K562 (cell line): ENCODE data around the gene RCN2. TPM values are rescaled to one million over a fixed set of nuclear protein-coding genes. Genes with fewer than 3 reads are reported as not detected.

ENCODE experiments used
- ATAC-seq: fragments of 200-7000 bp; cut with Tn5 transposase; 3 replicates; pipeline ENCODE4 v1.9.1; 2020; ENCODE audit warnings: moderate library complexity
- BruUV-seq: library from RNA; stranded (reverse); fragments of 400-500 nt; replicated peaks from 2 replicates; lab custom pipeline; 2021; lab: Mats Ljungman, UMichigan
- CTCF ChIA-PET: fragments of 300-600 bp; formaldehyde crosslinking; extraction: SDS; loops from one replicate; lab custom pipeline; 2021; ENCODE audit warnings: low intra/inter-chr PET ratio; lab: Yijun Ruan, JAX
- POLR2A ChIA-PET: fragments of 300-600, 350-650 bp; sonication (Branson Sonifier 250); formaldehyde crosslinking; extraction: SDS; loops from one replicate; lab custom pipeline; 2021; ENCODE audit warnings: antibody characterized with exemption, inconsistent platforms; lab: Yijun Ruan, JAX
- DNase-seq, 4 experiments: peaks; one replicate each; pipeline versions ENCODE4 v3.0.0 to v3.0.0-alpha.2; 2011 to 2018; ENCODE audit warnings: low spot score in 3 of 4, mixed read lengths in 3 of 4; ENCODE audit errors: extremely low read depth in 1 of 4
- FAIRE-seq: peaks from 2 replicates; lab custom pipeline; 2011; peaks lifted over from hg19 to GRCh38; lab: Jason Lieb, UNC
- H2AFZ ChIP-seq: 2 replicates; pipeline ENCODE4 v1.6.0; 2011; ENCODE audit warnings: low read depth, low read length, control low read depth, inconsistent platforms
- H3K27ac ChIP-seq: fragments of 200-600 bp; 3 replicates; pipeline ENCODE4 v1.8.0; 2011; ENCODE audit warnings: low read depth, mild to moderate bottlenecking, control low read depth, inconsistent platforms, low read length, moderate library complexity, mixed read lengths; ENCODE audit errors: extremely low read depth
- H3K27me3 ChIP-seq, 2 experiments: fragments of 300-600 bp in 1 of 2; 2 replicates in 1 of 2; 3 replicates in 1 of 2; pipeline versions ENCODE4 v1.6.0 to v1.8.0; 2011; ENCODE audit warnings: inconsistent platforms in 2 of 2, low read length in 2 of 2, mild to moderate bottlenecking in 1 of 2, mixed read lengths in 1 of 2, moderate library complexity in 1 of 2; ENCODE audit not compliant: control insufficient read depth in 2 of 2, insufficient read depth in 2 of 2
- H3K36me3 ChIP-seq: fragments of 300-600 bp; 3 replicates; pipeline ENCODE4 v1.8.0; 2011; ENCODE audit warnings: mild to moderate bottlenecking, low read length, inconsistent platforms; ENCODE audit not compliant: control insufficient read depth, insufficient read depth
- H3K4me1 ChIP-seq, 2 experiments: fragments of 200-600 bp in 1 of 2; replicated peaks in 1 of 2; 2 replicates in 1 of 2; 3 replicates in 1 of 2; pipeline versions ENCODE4 v1.5.1 to v1.8.0; 2011; ENCODE audit warnings: inconsistent platforms in 2 of 2, low read length in 2 of 2, mild to moderate bottlenecking in 1 of 2, mixed read lengths in 1 of 2, moderate library complexity in 1 of 2; ENCODE audit not compliant: control insufficient read depth in 2 of 2, insufficient read depth in 2 of 2
- H3K4me2 ChIP-seq: 2 replicates; pipeline ENCODE4 v1.6.1; 2011; ENCODE audit warnings: low read length, control low read depth, inconsistent platforms, mixed read lengths; ENCODE audit not compliant: insufficient read depth
- H3K4me3 ChIP-seq: fragments of 200-600 bp; sonication (generic), shearing (Covaris generic); 2 replicates; pipeline ENCODE4 v1.5.1; 2016; ENCODE audit warnings: control low read depth, inconsistent platforms
- H3K79me2 ChIP-seq: fragments of 200-600 bp; 3 replicates; pipeline ENCODE4 v1.8.0; 2011; ENCODE audit warnings: low read length, inconsistent platforms; ENCODE audit not compliant: control insufficient read depth, insufficient read depth
- H3K9ac ChIP-seq, 2 experiments: 2 replicates each; pipeline versions ENCODE4 v1.6.0 to v1.6.1; 2011; ENCODE audit warnings: low read depth in 2 of 2, low read length in 2 of 2, control low read depth in 1 of 2, inconsistent platforms in 1 of 2, mild to moderate bottlenecking in 1 of 2, mixed read lengths in 1 of 2; ENCODE audit not compliant: insufficient read depth in 1 of 2
- H3K9me1 ChIP-seq: one replicate; pipeline ENCODE4 v1.6.0; 2011; ENCODE audit warnings: inconsistent platforms, mild to moderate bottlenecking, low read length, moderate library complexity; ENCODE audit not compliant: control insufficient read depth, insufficient read depth
- H3K9me3 ChIP-seq: replicated peaks from 2 replicates; pipeline ENCODE4 v1.5.1; 2011; ENCODE audit warnings: low read depth, low read length, inconsistent platforms; ENCODE audit not compliant: control insufficient read depth, insufficient read depth
- H4K20me1 ChIP-seq: replicated peaks from 2 replicates; pipeline ENCODE4 v1.6.1; 2011; ENCODE audit warnings: low read length, inconsistent platforms, mixed read lengths; ENCODE audit not compliant: control insufficient read depth, insufficient read depth
- AFF4 ChIP-seq: sonication (generic); formaldehyde crosslinking; IDR thresholded peaks from 2 replicates; pipeline ENCODE4 v1.8.0; 2023; ENCODE audit warnings: mild to moderate bottlenecking, missing genetic modification reagents
- ARID3B ChIP-seq: fragments of 250-450 bp; sonication (Bioruptor Pico); IDR thresholded peaks from 2 replicates; pipeline ENCODE4 v1.4.0; 2020; ENCODE audit warnings: borderline replicate concordance
- CEBPG ChIP-seq, 3 experiments: fragments of 200-800 bp in 1 of 3; sonication (Bioruptor generic) in 1 of 3; sonication (generic) in 1 of 3; formaldehyde crosslinking in 1 of 3; IDR thresholded peaks in 2 of 3; conservative IDR thresholded peaks in 1 of 3; 2 replicates each; pipeline versions ENCODE4 v1.6.1 to v1.8.0; 2016 to 2022; ENCODE audit warnings: missing compliant biosample characterization in 2 of 3, missing genetic modification characterization in 2 of 3, mild to moderate bottlenecking in 1 of 3, missing genetic modification reagents in 1 of 3
- FOXP1 ChIP-seq: sonication (generic); formaldehyde crosslinking; IDR thresholded peaks from 2 replicates; pipeline ENCODE4 v1.8.0; 2022; ENCODE audit warnings: mild to moderate bottlenecking, missing genetic modification reagents
- KAT8 ChIP-seq: fragments of 450-650 bp; IDR thresholded peaks from 2 replicates; pipeline ENCODE4 v1.6.1; 2016; ENCODE audit warnings: low read depth, mild to moderate bottlenecking
- KLF1 ChIP-seq: fragments of 450-650 bp; IDR thresholded peaks from 2 replicates; pipeline ENCODE4 v1.6.1; 2016; ENCODE audit warnings: missing genetic modification characterization, missing compliant biosample characterization
- NR2F6 ChIP-seq: fragments of 450-650 bp; formaldehyde crosslinking; IDR thresholded peaks from 2 replicates; pipeline ENCODE4 v1.4.0; 2020; ENCODE audit warnings: mild to moderate bottlenecking
- PML ChIP-seq: IDR thresholded peaks from 2 replicates; pipeline ENCODE4 v1.6.1; 2012; ENCODE audit warnings: low read length, inconsistent platforms
- POLR2AphosphoS5 ChIP-seq: IDR thresholded peaks from 2 replicates; pipeline ENCODE4 v1.6.1; 2011; ENCODE audit warnings: mild to moderate bottlenecking, low read depth, low read length, moderate library complexity; ENCODE audit not compliant: control insufficient read depth, insufficient read depth
- STAT5B ChIP-seq: fragments of 250-450 bp; sonication (Bioruptor Pico); IDR thresholded peaks from 2 replicates; pipeline ENCODE4 v1.8.0; 2021; ENCODE audit warnings: mild to moderate bottlenecking, inconsistent platforms
- TEAD1 ChIP-seq, 2 experiments: fragments of 450-650 bp in 1 of 2; sonication (generic) in 1 of 2; formaldehyde crosslinking; IDR thresholded peaks; 2 replicates each; pipeline versions ENCODE4 v1.4.0 to v1.8.0; 2020 to 2022; ENCODE audit warnings: mild to moderate bottlenecking in 2 of 2, missing genetic modification reagents in 1 of 2
- TGIF2 ChIP-seq: sonication (generic); formaldehyde crosslinking; IDR thresholded peaks from 2 replicates; pipeline ENCODE4 v1.8.1; 2022; ENCODE audit warnings: mild to moderate bottlenecking, missing genetic modification reagents, moderate library complexity
- THRAP3 ChIP-seq: fragments of 450-650 bp; IDR thresholded peaks from 2 replicates; pipeline ENCODE4 v1.6.1; 2016; ENCODE audit warnings: mild to moderate bottlenecking, inconsistent platforms, borderline replicate concordance
- ZNF121 ChIP-seq: sonication (generic); formaldehyde crosslinking; conservative IDR thresholded peaks from 2 replicates; pipeline ENCODE4 v1.8.0; 2022; ENCODE audit warnings: missing genetic modification reagents
- ZNF263 ChIP-seq: sonication (generic); formaldehyde crosslinking; IDR thresholded peaks from 2 replicates; pipeline ENCODE4 v1.8.0; 2022; ENCODE audit warnings: mild to moderate bottlenecking, missing genetic modification reagents, borderline replicate concordance
- ZNF507 ChIP-seq: conservative IDR thresholded peaks from 2 replicates; pipeline ENCODE4 v1.6.1; 2017; ENCODE audit warnings: missing genetic modification characterization, missing compliant biosample characterization
- WGBS: fragments of 100-300 bp; shearing (Covaris generic); methylation state at CpG from one replicate; pipeline ENCODE4 v1.1.6; 2016; ENCODE audit warnings: low coverage, mixed read lengths; ENCODE audit not compliant: insufficient coverage; ENCODE audit errors: missing lambda C conversion rate; 5-methylcytosine and 5-hydroxymethylcytosine counted together
- in situ Hi-C: fragments of 300-500 bp; cut with MboI; formaldehyde crosslinking; loops from 4 replicates; pipeline ENCODE4 v1.15.0; 2018; ENCODE audit warnings: inconsistent platforms, mixed read lengths
- intact Hi-C: fragments of 100-400 bp; cut with micrococcal nuclease; formaldehyde crosslinking; loops from 2 replicates; pipeline ENCODE4 v1.14.2; 2022
- polyA plus RNA-seq, 8 experiments: library from polyadenylated mRNA; depleted of rRNA in 4 of 8; stranded (reverse) in 5 of 8; unstranded in 3 of 8; fragments of >200 nt; fragmentation: Nextera tagmentation in 2 of 8; fragmentation: Illumina TruSeq in 1 of 8; extraction: Ambion mirVana in 2 of 8; extraction: Trizol in 1 of 8; gene quantifications; 2 replicates each; pipeline versions ENCODE4 v1.2.1 to v1.2.3, GENCODE V29; 2011 to 2014; ENCODE audit warnings: inconsistent platforms in 1 of 8, missing spikeins in 1 of 8
- total RNA-seq, 7 experiments: library from RNA; depleted of rRNA in 6 of 7; stranded (reverse); fragments of >200 nt in 6 of 7; fragmentation: Illumina TruSeq in 2 of 7; extraction: Trizol in 2 of 7; gene quantifications; 2 replicates each; pipeline versions ENCODE4 v1.2.1 to v1.2.3, GENCODE V29; 2011 to 2021; ENCODE audit warnings: low replicate concordance in 1 of 7

The RCN2 gene
- total and polyA plus RNA-seq, 9 of the 15 experiments (the other 6 are each of a cell fraction or from before 2014, with no cell fraction given): 20.9 to 63.6 (median 52.8) TPM

- TF ChIP-seq CEBPG (CRISPR knock-in tag; IDR thresholded peaks at IDR 0.05): no peak
- TF ChIP-seq CEBPG (tag; conservative IDR thresholded peaks at IDR 0.05 in 1 of 2, IDR thresholded peaks at IDR 0.05 in 1 of 2): no peak
- TF ChIP-seq PML: no peak
- TF ChIP-seq KLF1 (tag): no peak
- no peak for TF ChIP-seq THRAP3
- no peak for TF ChIP-seq ZNF121 (CRISPR knock-in tag)
- TF ChIP-seq ZNF263: no peak
- TF ChIP-seq ARID3B (CRISPR knock-in tag): no peak
Measured at GRCh38 chr15:76936671-76937070, 5.1 kb downstream of the RCN2 start (continued).

- no peak overlapping the region for H3K4me3 ChIP-seq
- intact Hi-C loops: no loop called here
- no peaks in the 10 kb centered on the region for H3K79me2 ChIP-seq
- H3K9me3 ChIP-seq: no peaks in the 10 kb centered on the region
- WGBS: 100% methylated on average over 5 of the region's 5 CpGs
- ATAC-seq (no peak), DNase-seq (no peak), FAIRE-seq (no peak)
- peaks cover 56% of the 10 kb centered on the region for H3K36me3 ChIP-seq
- POLR2A ChIA-PET: no interaction called here
- H3K27ac ChIP-seq: no peak overlapping the region
- no peaks in the 10 kb centered on the region for H4K20me1 ChIP-seq
- no peak overlapping the region for H3K9ac ChIP-seq
- CTCF ChIA-PET: no interaction called here
- H3K4me1 ChIP-seq: no peaks in the 10 kb centered on the region
- H3K27me3 ChIP-seq: no peaks in the 10 kb centered on the region
- no peak overlapping the region for H3K4me2 ChIP-seq
- in situ Hi-C loops: no loop called here
- H3K9me1 ChIP-seq: no peaks in the 10 kb centered on the region
- no TSS peak for BruUV-seq
- no peak overlapping the region for H2AFZ ChIP-seq
- TF ChIP-seq STAT5B (CRISPR knock-in tag): no peak
- TF ChIP-seq AFF4: no peak
- TF ChIP-seq FOXP1 (CRISPR knock-in tag): no peak
- no peak for TF ChIP-seq KAT8
- TF ChIP-seq NR2F6 (CRISPR knock-in tag): no peak
- TF ChIP-seq TEAD1 (CRISPR knock-in tag; IDR thresholded peaks at IDR 0.05): no peak
- no peak for TF ChIP-seq TGIF2 (CRISPR knock-in tag)
- TF ChIP-seq POLR2AphosphoS5: no peak
- no peak for TF ChIP-seq ZNF507 (tag)
Measured at GRCh38 chr15:76938752-76939151, 7.2 kb downstream of the RCN2 start.
